Smooth muscle cell of the brain vasculature (primary cell): ENCODE results near the gene TULP1.
A peak's percentile ranks its signal among the peaks of the same experiment; 100 is the strongest.

Source experiments
- DNase-seq: peaks from one replicate; pipeline ENCODE4 v3.0.0-alpha.2; 2012; ENCODE audit warnings: low read depth, low spot score

The TULP1 gene

DNA sequence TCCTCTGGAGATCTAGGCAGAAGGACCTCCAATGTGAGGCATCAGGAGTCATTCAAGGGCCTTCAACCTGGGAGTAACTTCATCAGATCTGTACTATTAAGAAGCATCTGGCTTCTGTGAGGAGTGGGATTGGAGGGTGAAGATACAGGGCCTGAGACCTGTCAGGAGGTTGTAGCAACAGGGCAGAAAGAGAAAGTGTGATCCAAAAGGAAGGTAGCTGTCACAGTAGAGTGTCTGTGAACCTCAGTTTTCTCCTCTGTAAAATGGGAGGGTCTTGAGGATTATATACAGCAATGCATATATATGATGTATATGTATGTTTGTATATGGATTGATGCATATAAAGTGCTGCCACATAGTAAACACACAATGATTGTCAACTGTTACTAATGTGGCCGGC is 47.0 kb downstream of the TULP1 start:
- no peak for DNase-seq

DNA sequence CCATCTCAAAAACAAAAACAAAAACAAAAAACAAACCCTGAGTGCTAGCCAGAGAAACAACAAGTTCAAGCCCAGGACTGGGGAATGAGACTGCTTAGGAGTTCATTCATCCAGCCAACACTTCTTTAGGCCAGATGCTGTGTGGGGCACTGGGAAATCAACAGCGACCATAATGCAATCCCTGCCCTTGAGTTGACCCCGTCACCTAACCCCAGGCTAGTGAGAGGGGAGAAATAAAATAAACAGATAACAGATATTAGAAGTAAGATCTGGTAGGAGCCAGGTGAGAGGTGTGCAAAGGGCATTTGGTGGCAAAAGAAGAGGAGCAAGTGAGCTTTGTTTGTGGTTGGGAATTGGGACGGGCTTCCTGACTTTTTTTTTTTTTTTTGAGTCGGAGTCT is 49.4 kb downstream of the TULP1 start:
- DNase-seq, result no peak

DNA sequence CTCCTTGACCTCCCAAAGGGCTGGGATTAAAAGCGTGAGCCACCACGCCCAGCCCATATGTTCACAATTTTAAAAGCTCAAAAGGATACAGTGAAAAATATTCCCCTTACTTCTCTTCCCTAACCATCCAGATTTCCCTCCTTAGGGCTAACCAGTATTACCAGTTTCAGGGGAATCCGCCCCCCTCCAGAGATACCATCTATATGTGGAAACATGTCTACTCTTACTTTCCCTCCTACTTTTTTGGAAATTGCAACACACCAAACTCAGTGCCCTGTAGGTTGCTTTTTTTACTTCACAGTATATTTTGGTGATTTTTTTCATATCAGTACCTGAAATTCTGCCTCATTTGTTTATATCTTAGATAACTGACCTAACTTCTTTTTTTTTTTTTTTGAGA is 51.4 kb downstream of the TULP1 start:
- no peak for DNase-seq

- DNase-seq, result no peak
These were observed 54.8 kb downstream of the TULP1 start for GRCh38 chr6:35457907-35458306.

- DNase-seq, result no peak
These were observed 58.1 kb downstream of the TULP1 start for GRCh38 chr6:35454391-35455110.

- no peak for DNase-seq
These were observed 59.5 kb downstream of the TULP1 start for GRCh38 chr6:35453236-35453635.

- peak; percentile 79 for DNase-seq
These were observed 60.3 kb downstream of the TULP1 start, which contains the start of gene FANCE for GRCh38 chr6:35452183-35453090. FANCE (plus strand) TSS chr6:35452338; CDS start chr6:35452546, 208 bp downstream.

- DNase-seq, result no peak
These were observed 61.1 kb downstream of the TULP1 start for GRCh38 chr6:35451354-35452182.

- no peak for DNase-seq
These were observed 63.3 kb downstream of the TULP1 start for GRCh38 chr6:35449287-35449881.

DNA sequence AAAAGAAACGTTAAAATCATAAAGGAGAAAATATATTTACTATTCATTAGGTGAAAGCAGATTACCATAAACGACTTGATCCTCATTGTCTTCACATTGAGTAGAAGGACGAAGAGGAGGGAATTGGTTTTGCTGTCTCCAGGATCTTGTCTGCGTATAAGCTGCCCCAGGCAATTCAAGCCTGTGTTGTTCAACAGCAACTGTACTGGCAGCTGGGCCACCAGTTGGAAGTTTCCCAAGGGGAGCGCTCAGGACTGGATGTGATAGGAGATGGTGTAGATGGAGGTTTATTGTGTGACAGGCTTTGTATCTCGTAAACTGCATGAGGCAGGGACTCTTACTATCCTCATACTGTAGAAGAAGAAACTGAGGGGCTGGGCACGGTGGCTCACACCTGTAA is 64.5 kb downstream of the TULP1 start:
- DNase-seq, result no peak
